HG03378 (cell line): ENCODE data around the gene TNFRSF11A.

ENCODE experiments used
- ATAC-seq: cut with Tn5 transposase; IDR thresholded peaks from one replicate; pipeline ENCODE4 v1.9.1; 2021; ENCODE audit warnings: mild to moderate bottlenecking, moderate library complexity; ENCODE audit not compliant: unreplicated experiment

The TNFRSF11A gene

GRCh38 chr18:62377131-62377807, 52.2 kb downstream of the TNFRSF11A start:
- no peak for ATAC-seq

DNA sequence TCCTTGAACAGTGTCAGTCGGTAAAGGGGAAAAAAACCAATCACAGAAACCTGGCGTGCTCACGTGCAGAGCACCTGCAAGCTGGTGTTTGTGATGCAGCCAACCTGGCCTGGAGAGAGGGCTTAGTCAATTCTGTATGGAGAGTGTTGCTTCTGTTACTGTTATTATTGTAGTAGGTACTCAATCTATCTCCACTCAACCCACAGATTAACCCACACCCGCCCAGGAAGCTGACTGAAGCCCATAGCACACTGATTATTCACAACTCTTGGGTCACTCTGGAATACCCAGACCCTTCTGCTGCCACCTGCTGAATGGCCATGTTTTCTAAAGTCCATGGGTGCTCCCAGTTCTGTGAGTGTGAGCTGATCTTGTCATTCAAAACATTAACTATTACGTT, 53.9 kb downstream of the TNFRSF11A start:
- no peak for ATAC-seq

DNA sequence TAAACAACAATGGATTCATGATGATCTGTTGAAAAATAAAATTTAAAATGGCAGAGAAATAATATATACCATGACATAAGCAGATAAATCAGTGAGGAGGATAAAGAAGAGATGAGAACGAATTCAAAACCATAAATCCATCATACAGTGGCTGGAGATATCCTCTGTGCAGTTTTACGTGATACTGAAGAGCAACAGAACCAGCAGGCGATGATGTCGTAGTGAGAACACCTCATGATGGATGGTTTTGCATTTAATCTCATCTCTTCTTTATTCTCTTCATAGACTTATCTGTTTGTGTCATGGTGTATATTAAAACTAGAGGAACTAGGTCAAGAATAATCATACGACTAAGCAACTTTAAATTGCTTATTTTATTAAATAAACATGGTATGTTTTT, 56.3 kb downstream of the TNFRSF11A start:
- no peak for ATAC-seq

GRCh38 chr18:62384068-62384467, 59.0 kb downstream of the TNFRSF11A start:
- ATAC-seq: no peak

DNA sequence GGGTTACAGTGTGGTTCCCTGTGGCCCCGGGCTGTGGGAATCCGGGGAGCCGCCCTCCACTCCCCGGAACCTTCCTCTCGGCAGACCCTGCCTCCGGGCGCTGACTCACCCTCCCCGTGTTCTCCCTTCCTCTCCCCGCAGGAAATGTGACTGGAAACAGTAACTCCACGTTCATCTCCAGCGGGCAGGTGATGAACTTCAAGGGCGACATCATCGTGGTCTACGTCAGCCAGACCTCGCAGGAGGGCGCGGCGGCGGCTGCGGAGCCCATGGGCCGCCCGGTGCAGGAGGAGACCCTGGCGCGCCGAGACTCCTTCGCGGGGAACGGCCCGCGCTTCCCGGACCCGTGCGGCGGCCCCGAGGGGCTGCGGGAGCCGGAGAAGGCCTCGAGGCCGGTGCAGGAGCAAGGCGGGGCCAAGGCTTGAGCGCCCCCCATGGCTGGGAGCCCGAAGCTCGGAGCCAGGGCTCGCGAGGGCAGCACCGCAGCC, 59.5 kb downstream of the TNFRSF11A start:
- ATAC-seq: no peak

GRCh38 chr18:62386091-62386490, 61.0 kb downstream of the TNFRSF11A start:
- ATAC-seq: no peak

DNA sequence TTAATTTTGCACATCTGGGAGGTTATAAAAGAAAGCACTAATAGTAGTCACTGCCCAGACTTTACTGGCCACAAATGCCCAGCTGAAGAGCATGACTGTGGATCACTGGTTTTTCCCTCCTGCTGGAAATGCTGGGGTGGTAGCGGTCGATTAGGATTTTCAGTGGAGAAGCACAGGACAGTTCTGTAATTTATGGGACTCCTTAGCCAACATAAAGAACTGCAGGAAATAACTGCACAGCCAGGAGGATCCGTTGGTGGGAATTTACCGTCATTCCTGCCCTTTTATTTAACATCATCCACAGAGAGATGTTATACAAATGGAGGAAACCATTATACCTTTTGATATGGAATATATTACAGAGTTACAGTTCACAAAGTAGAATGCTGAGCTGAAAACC, 61.5 kb downstream of the TNFRSF11A start:
- no peak for ATAC-seq

- ATAC-seq: no peak
These were observed 62.1 kb downstream of the TNFRSF11A start for GRCh38 chr18:62387257-62387656.

- no peak for ATAC-seq
These were observed 64.0 kb downstream of the TNFRSF11A start for GRCh38 chr18:62388855-62389760.

GRCh38 chr18:62389761-62390481, 64.8 kb downstream of the TNFRSF11A start:
- no peak for ATAC-seq

DNA sequence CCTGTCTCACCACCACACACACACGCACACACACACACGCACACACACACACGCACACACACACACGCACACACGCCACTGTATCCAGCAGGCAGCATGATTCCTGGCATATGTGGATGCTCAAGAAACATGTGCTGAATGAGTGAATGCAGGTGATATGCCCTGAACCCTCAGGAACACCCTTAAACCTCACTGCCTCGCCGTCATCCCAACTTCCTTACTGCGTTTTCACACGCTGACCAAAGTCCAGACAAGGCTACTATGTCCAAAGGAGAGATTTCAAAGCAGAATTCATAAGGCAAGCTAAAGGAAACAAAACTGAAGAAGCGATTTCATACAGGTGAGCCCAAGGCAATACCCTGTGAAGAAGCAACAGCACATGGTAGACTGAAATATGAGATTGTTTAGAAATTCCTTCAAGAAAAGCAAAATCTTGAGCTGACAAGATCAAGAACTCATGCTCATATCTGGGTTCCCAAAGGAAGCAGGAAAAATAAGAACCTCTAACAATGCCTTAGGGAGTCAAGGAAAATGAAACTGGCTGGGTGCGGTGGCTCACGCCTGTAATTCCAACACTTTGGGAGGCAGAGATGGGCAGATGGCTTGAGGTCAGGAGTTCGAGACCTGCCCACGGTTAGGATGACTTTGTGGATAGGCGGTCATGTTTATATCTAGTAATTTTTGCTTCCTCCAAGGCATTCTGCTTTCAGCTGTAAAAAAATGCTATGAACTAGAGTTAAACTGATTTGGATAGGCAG, 69.1 kb downstream of the TNFRSF11A start:
- ATAC-seq: no peak

- no peak for ATAC-seq
These were observed 71.3 kb downstream of the TNFRSF11A start for GRCh38 chr18:62396381-62396780.

- no peak for ATAC-seq
These were observed 71.9 kb downstream of the TNFRSF11A start for GRCh38 chr18:62396967-62397366.

DNA sequence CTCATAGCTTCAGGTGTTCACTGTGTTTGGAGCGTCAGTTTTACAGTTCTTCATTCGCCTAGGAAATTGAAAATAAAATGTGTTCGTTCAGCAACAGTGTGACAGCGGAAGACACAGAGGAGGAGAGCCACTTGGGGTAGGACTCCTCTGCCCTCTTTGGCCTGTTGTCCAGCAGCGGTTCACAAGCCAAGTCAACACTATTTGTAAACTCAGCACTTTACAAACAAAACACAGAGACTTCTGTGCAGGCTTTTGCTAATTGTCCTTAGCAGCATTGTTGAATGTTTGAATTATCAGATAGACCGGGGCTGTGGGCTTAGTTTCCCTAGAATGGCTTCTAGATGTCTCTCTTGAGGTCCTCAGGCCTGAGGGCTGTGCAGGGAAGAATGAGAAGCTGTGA, 73.2 kb downstream of the TNFRSF11A start:
- ATAC-seq: no peak

DNA sequence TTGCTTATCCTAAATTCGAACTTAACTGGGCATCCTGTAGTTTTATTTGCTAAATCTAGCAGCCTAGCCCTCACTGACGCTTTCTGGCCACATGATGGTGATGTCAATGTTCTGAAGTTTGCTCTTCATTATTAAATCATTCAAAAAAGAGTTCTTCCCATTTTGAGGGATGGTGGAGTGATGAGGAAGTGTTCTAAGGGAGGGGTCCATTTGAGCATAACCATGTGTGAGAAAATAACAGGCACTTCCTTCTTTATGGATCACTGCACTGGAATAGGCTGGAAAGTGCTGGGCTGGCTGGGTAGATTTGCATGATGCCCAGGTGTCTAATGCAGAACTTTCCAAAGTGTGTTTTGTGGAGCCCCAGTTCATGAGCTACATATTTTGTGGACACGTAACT, 74.2 kb downstream of the TNFRSF11A start:
- ATAC-seq: no peak

GRCh38 chr18:62399781-62400308, 74.7 kb downstream of the TNFRSF11A start:
- no peak for ATAC-seq

DNA sequence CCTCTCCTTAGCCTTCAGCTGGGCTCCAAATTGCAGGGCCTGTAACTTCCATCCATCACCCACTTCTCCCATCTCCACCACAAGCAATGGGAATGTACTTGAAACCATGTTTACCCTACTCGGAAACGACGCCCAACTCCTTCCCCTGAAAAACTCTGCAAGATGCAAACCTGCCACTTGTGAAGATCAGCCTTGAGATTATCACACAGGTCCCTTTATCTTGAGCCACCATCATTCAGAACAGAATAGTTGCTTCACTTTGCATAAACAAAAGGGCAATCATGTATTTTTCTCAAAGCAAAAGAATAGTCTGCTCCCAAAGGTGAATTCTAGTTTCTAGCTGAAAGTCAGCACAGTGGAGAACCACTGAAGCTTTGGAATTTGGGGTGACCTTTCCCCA, 75.8 kb downstream of the TNFRSF11A start:
- no peak for ATAC-seq

GRCh38 chr18:62402342-62402948, 77.3 kb downstream of the TNFRSF11A start:
- ATAC-seq: no peak

DNA sequence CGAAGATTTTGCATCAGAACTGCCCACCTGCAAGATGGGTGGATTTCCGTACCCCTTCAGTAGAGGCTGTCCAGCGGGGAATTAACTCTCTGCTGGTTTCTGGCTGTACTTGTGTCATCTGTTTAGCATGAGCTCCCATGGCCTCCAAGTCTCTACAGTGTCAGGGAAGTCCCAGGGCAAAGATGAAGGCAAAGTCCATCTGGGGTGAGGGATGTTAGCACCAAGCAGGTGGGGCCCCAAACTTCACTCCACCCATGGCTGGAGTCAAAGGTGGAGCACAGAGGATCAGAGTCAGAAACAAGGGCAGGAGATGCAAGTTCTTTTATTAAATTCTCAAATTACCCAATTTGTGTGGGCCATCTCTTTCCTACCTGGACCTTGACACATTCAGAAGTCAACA, 78.0 kb downstream of the TNFRSF11A start:
- ATAC-seq: no peak

DNA sequence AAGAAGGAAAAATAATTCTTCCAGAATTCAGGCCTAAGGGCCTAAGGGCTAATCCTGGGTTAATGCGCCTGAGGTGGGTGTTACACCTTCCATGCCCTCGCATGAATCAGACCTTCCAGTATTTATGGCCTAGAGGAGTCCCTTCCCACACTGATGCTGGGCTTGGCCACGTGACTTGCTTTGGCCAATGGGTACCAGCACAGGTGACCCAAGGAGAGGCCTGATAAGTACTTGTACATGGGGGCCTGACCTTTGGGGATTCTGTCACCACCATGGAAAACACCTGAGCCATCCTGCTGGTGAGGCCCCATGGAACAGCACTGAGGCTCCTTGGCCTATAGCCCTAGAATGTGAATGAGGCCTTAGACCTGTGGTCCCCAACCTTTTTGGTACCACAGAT, 79.8 kb downstream of the TNFRSF11A start:
- ATAC-seq: no peak
